RPMI8226 (cell line): ENCODE data around the gene MCM3.
A peak's percentile ranks its signal among the peaks of the same experiment; 100 is the strongest.

Experiments
- DNase-seq: peaks from one replicate; pipeline ENCODE4 v3.0.0-alpha.2; 2015

The MCM3 gene

DNA sequence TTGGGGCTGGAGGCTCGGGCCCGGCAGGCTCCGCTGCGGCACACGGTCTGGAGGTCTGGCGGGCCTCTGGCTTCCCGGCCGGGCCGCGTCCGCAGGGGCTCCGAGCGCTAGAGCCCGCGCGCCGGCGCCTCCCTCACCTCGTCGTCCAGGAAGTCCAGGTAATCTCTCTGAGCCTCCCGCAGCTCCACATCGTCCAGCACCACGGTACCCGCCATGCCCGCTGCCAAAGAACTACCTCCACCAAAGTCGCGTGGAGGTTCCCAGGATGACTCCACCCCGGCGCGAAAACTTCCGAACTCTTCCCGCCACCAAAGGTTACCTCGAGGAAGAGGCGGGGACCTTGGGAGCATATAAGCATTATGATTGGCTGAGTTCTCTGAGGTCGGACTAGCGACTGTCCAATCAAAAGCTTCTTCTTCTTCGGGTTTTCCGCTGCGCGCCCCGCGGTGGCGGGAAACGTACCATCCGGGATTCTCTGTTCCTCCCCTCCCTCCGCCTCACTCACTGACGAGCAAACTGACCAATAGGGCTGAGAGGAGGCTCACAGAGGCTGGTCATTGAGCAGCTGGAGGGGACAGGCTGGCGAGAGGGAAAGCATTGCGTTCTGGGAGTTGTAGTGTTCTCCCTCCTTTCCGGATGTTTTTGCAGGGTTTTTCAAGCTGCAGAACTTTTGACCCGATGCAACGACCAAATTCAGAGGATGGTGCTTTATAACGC lies at the start of gene MCM3:
Gene MCM3 (minus strand): TSS at position 283 of the 717 bp plus-strand sequence. CDS start 68 bp downstream, at position 215.
- peak; percentile 99 for DNase-seq

DNA sequence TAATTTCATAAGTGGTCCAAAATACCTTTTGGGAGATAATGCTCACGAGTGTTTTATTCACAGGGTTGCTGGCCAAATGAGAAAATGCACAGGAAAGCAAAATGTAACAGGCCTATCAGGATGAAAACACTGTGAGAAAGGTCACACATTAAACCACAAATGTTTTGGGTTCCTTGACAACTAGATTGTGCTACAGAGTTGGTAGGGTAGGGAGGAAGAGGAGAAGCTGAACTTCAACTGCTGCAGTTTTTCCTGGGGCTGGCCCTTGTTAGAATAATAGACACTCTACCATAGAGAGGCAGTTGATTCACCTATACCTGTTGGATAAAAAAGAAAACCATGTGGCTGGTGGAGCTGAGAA lies 49.3 kb upstream of the MCM3 start:
- DNase-seq, result peak; percentile 56

DNA sequence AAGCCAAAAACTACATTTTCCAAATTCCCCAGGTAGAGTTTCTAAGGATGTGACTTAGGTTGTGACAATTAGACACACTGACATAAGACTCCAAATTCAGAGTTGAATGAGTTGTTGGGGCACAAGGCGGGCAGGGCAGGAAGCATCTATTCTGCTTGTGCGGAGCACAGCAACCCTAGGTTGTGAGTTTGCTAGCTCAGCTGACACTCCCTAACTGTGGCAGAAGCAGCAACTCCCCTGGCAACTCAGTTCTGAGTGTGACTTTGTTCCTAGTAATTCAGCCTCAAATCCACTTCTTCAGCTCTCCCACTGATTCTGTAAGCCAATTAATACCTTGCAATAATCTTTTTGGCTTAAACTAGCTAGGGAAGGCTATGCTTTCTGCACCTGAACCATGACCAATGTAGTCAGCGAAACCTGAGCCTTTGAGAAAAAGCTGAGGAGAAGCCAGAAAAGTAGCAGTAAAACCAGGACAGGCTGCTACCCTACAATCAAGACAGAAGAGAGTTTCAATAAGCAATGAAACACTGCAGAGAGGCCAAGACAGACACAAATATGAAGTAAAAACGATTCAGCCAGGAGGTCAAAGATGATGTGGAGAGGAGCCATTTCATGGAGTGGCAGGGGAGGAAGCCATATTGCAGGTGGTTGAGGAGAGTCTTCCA lies 47.4 kb upstream of the MCM3 start:
- DNase-seq, result no peak

DNA sequence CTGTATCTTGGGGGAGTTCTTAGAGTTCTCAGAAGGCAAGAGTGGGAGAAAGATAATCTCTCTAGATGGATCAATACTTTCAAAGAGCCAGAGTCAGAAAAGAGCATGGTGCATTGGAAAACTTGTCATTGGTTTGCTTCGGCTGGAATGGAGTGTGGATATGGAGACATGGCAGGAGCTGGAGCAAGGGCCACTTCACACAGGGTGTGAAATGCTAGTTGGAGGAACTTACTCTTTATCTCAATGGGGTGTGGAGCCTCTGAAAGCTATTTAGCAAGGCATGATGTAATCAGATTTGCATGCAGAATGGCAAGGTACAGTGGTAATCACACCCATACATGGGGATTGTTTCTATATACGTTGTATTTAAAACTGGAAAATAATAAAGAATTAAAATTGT lies 45.9 kb upstream of the MCM3 start:
- no peak for DNase-seq

DNA sequence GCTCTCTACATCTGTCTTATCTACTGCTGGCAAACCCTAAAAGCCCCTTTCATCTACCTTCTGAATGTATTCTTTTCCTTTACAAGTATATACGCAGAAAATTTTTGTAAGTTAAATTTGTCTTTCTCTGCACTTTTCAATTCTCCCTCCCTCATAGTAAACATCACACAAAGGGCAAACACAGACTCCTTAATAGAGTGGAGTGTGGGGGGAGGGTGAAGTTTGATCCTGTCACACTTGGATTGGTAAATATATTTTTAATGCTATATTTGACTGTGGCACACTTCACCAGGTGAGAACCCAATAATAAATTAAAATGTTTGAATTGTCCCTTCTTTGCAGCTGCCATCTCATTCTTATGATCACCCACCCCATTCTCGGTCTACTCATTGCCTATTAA lies 44.2 kb upstream of the MCM3 start:
- no peak for DNase-seq

DNA sequence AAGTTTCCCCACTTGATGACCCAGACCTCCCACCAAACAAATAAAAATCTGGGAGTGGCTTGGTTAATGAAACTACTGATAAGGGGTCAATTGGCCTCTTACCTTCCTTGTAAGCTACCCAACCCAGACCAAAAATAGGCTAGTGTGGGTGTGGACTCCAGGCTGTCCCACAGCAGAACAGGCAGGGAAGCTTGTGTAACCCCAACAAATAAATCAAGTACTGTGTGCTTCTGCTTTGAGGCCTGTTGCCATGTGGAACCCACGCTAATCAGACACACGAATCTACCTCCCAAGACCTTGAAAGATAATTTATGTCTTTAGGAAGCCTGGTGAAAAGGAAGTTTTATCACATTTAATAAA lies 43.7 kb upstream of the MCM3 start:
- DNase-seq, result no peak

DNA sequence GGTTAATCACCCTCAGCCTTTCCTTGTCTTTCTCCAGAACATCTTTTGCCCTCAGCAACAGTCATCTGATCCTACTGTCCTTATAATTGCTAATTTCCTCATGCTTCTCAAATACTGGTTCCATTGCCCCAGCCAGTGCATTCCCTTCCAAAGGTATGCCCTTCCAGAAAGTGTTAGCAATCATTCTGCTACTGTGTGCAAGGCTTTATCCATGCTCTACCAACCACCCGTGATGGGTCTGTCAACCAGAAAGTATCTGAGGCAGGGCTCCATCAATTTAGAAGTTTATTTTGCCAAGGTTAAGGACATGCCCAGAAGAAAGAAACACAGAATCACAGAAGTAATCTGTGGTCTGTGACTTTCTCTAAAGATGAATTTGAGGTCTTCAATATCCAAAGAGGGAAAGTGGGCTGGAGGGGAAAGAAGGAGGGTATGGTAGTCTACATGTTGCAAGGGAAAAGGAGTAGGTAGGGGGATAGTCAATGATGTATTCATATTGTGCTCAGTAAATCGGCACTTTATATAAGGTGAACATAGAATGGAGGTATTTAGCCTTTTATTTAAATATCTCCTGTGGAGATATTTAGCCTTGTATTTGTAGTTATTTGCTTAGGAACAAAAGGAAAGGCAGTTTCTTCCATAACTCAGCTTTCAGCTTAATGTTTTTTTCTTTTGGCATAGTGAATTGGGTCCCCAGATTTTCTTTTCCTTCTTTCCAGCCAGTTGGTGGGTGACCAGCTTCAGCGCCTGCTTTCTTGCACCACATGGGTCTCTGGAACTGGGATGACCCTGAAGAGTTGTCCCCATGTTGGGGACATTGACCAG lies 42.2 kb upstream of the MCM3 start:
- DNase-seq, result no peak

DNA sequence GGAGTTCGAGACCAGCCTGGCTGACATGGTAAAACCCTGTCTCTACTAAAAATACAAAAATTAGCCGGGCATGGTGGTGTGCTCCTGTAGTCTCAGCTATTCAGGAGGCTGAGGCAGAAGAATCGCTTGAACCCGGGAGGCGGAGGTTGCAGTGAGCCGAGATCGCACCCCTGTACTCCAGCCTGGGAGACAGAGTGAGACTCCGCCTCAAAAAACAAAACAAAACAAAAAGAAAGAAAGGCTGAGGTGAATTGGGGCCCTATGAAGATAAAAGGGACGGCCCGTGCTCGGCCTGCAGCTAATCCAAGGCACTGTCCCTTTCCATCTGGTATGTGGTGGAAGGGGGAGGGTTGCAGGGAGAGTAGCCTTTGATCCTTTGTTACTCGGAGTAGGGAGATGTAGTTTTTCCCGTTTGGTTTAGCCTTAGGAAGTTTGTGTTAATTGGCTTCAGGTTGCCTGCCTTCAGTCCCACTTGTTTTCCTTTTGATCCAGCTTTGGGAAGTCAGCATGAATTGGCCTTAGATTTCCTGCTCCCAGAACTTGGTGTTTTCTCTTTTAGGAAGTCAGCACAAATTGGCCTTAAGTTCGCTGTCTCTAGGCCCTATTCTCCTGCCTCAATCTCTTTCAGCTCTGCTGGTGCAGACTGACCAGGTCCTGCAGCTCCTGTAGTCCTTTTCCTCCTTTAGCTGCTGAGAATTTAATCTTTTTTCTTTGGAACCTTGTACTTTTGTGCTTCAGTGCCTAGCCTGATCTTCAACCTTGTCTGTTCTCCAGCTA lies 41.3 kb upstream of the MCM3 start:
- DNase-seq, result no peak

DNA sequence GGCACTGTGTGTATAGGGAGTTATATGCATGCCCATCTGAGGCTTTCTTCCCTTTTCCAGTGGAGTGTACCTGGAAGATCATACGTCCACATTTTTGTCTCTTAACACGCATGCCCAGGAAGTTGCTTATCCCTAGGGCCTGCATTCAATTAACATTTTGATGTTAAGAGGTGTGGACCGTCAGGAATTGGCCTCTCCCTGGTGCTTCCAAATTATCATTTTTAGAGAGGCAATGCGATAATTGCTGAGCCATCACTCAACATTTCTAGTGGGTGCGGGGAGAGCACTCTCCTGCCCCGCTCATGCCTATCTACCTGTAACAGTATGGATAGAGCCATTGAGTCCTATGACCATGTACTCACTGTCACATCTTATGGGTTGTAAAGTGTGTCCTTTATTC lies 39.6 kb upstream of the MCM3 start:
- no peak for DNase-seq

DNA sequence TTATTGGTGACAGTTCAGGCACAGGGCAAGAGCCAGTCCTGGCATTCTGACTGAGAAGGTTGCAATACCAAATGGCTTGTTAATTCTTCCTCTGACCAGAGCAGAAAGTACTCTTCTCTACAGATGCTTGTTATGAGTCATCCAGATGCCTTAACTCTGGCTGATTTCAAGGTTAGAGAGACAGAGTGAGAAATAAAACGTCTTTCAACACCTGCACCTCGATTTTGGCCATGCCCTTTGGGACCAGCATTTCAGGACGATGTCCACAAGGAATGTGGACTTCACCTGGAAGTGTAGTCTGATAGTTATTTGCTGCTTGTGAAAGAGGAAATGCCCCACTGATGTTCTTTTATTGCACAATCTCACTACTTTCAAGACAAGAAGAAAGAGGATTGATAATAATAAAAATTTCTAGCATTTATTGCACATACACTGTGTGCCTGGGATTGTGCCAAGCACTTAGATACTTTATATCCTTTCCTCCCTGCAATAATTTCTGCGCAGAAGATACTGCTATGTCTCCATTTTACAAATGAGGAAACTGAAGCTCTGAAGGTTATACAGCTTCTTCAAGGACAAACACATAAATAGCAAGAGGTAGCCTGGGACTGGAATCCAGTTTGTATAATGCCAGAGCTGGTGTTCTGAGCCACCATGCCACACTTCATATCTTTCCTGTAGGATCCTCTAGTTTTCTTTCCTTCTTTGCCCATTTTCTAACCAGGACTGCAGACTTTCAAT lies 33.5 kb upstream of the MCM3 start:
- peak; percentile 34 for DNase-seq

DNA sequence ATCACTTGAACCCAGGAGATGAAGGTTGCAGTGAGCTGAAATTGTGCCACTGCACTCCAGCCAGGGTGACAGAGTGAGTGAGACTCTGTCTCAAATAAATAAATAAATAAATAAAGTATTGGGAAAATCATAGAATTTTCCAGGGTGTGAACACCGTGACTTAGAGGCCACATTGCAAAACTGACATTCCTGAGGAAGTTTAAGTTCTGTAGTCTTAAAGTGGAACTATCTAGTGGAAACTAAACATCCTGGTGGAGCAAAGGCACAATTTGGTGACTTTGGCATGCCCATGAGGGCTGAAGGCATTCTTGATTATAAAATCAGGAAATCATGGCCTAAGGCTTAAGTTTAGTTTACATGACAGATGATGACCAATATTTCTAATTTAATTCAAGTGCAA lies 32.7 kb upstream of the MCM3 start:
- no peak for DNase-seq

DNA sequence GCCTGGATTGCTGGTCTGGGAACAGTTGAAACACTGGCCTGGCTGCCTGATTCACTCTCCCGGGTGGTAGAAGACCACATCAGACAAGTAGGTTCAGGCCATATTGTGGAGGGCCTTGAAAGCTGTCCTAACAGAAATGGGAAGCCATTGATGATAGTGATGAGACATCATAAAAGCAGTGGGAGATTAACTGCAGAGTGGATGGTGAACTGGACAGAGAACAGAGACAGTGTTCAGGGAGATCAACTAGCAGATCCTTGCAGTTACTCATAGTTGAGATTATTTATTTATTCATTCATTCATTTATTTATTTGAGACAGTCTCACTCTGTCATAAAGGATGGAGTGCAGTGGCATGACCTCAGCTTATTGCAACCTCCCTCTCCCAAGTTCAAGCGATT lies 30.2 kb upstream of the MCM3 start:
- DNase-seq, result no peak

DNA sequence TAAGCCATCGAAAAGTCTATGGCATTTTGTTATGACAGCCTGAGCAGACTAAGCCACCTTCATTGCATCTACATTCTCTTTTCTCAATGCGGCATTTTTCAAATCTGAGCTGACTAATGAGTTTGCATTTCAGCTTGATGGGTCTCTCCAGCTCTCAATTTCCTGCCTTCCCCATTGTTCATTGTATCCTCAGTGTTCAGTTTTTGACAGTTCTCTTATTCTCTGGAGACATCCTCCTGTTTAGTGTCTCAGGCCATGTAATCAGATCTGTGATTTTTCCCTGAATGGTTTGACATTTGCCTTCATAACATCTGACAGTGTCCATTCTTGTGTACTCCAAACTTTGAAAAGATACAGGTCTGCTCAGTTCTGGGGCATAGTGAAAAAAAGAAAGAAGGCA lies 27.9 kb upstream of the MCM3 start:
- DNase-seq, result no peak

DNA sequence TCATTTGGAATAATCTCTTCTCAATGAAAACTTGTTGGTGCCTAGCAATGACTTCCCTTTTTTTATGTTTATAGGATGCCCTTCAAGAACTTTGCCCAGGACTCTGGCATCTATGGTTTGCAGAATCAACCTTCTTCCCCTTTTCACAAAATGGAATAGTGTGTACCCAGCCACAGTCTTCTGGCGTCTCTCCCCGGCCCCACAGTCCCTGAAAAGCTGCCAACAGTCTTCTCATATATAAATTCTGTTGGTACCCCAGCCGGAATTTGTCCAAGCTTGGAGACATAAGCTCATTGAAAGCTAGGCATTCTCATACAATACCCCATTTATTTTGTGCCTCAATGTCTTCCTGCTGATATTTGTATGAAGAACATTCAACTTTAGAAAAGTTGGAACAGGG lies 26.4 kb upstream of the MCM3 start:
- peak; percentile 58 for DNase-seq

DNA sequence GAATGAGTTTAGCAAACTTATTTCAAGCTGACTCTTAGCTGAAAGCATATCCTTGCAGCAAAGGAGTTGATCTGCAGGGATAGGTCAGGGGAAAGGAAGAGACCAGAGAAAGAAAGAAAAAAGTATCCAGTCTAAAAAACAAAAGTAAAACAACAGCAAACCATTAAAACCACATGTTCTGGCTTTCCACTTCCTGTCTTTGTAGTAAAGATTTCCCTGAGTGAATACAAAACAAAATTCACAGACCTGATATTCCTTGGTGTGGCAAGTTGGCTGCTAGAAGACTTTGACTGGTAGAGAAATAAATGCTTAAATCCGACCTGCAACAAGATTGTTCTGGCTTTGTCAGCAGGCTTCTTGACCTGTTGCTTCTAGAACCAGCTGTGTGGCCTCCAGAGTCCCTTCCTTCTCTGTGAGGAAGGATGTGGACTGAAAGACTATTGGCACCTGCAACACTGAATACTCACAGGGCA lies 23.4 kb upstream of the MCM3 start:
- peak; percentile 74 for DNase-seq

DNA sequence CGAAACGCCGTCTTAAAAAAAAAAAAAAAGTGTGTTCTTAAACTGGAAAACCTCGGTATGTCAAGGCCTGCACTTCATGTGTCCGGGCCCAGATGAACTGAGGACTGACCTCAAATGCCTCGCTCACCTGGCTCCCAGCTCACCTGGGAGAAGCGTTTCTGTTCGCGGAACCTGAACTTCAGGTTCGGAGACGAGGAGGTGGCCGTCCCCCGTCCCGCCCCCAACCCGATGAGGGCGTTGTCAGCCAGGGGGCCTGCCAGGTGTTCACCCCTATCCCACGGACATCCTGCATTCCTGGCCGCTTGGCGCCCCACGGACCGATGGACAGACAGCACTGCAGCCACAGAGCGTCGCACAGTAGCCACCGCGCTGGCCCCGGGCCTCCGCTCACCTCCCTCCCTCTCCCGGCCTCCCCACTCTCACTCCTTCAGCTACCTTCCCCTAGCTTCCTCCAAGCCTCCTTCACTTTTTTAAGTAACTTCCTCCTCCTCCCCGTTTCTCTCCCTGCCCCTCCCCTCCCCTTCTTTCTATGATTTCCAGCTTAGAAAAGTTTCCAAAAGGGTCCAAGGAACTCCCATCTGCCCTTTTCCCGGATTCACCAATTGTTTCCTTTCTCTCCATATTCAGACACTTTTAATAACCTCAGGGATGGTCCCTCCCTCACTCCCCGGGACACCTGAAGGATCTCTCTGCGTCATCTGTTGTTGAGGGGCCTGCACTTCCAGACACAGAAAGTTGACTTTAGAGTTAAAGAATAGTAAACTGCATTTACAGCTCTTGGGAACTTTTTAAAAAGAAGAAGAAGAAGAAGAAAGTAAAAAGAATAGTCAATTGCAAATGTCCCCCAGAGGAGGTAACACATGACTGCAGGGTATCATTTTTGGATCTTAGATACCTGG lies 22.7 kb upstream of the MCM3 start:
- DNase-seq, result no peak

DNA sequence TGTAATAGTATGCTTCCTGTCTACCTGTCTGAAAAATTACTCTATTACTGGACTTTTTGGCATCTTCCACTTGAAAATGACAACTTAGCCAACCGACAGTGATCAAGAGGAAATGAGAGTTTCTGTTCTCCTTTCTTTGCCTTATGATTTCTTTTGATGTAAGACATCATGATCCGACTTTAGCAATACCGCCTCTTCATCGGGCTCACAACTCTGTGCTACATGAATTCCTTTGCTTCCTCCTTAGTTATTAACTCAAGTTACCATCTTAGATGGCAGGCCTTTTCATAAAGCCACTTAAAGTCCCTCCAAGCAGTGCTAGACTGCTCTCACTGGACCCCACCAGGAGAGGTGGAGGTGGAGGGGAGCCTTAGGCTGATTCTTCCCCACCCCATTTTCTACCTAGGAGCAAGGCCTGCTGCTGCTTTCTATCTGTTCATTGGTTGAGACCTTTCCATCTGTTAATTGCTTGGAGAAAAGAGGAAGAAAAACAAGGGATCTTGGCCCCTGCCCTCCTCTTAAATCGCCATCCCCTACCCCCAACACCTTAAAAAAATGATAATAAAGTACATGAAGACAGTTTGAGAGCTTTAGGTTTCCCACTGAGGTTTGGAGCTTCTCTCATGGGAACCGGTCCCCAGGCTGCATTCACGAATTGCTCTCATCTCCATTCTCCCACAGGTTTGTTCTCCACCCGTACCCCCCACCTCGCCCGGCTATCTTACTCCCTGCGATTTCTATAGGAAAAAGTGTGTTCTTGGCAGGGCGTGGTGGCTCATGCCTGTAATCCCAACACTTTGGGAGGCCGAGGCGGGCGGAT lies 21.6 kb upstream of the MCM3 start:
- DNase-seq, result peak; percentile 71

DNA sequence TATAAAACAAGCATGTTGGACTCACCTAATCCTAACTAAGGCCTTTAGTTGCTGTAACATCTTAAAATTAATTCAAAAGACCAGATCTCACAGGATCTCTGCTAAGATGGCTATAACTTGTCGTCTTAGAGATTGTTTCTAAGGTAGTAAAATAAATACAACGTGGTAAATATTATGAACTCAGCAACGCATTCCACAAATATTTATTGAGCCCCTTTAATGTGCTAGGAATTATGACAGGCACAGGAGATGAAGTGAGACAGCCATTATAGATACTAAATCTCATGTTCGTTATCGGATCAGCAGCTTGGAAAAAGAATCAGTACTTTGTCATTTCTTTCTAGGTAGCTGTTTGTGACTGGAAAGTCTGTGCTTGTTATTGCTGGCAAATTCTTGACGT lies 20.9 kb upstream of the MCM3 start:
- no peak for DNase-seq

DNA sequence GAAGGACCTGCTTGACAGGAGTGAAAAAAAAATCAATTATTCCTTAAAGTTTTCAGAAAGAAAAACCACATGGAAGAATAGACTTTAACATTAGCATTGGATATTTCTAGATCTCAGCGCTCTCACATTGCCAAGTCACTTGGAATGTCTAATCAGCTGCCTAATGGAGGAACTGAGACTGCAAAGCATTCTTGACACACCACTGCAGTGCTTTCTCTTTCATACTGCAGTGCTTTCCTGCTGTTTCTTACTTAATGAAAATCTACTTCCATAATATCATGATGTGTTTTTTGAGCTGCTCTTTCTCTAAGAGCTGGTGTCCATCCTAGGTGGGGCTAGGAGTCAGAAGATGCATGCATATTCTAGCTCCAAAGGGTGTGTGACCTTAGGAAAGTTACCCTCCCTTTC lies 20.4 kb upstream of the MCM3 start:
- DNase-seq, result peak; percentile 75

DNA sequence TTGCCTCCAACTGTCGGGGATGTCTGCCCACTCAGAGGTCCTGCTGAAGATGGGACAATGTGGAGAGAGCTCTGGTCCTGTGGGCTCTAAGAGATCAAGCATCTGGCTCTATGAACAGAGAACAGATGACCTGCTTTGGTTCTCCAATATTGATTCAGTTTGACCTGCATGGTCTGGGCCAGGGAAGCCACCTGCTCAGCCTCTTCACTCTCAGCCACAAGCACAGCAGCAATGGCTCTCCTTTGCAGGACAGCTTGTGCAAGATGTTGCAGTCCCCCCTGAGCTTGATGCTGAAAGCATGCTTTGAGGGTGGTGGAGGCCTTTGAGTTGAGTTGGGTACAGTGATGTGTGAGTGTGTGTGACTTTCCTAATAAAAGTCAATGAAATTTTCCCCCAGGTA lies 18.6 kb upstream of the MCM3 start:
- DNase-seq, result no peak
